Amniotic stem cell (primary cell): ENCODE data around the gene EIF4B.
A peak's percentile ranks its signal among the peaks of the same experiment; 100 is the strongest.

Source experiments
- DNase-seq: peaks from one replicate; lab custom pipeline; 2025; lab: John Stamatoyannopoulos, UW

The EIF4B gene

DNA sequence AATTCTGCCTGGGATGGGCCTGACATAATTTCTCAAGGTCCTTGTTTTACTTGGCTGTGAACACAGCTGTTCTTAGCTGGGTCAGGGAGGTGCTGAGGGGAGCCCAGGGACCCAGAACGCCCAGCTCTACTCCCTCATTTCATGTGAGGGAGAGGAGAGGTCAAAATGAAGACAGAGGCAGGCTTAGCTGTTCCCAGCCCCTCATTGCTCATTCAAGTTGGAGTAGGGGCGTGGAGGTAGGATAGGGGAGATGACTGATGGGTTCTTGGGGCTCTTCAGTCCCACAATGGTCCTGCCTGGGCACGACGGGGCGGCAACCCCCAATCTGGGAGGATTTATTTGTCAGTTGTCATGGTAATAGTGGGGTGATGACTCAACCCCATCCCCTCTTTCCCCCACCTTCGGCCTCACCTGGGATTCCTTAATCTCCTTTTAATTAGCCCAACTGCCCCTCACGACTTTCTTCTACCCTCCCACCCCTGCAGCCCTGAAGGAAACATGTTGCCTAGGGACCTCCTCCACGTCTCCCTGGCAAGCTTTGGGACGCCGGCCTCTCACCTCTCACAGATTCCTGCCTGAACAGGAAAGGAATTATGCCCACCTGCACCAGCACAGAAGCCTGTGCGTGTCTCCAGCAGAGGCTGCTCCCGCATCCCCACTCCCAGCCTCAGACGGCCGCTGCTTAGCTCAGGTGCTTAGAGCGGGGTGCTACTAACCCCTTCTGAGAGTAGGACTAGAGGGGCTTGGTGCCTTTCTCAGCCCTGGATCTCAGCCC is 62.7 kb downstream of the EIF4B start:
- DNase-seq: no peak

- no peak for DNase-seq
Observed at GRCh38 chr12:53069621-53070410, 63.6 kb downstream of the EIF4B start.

DNA sequence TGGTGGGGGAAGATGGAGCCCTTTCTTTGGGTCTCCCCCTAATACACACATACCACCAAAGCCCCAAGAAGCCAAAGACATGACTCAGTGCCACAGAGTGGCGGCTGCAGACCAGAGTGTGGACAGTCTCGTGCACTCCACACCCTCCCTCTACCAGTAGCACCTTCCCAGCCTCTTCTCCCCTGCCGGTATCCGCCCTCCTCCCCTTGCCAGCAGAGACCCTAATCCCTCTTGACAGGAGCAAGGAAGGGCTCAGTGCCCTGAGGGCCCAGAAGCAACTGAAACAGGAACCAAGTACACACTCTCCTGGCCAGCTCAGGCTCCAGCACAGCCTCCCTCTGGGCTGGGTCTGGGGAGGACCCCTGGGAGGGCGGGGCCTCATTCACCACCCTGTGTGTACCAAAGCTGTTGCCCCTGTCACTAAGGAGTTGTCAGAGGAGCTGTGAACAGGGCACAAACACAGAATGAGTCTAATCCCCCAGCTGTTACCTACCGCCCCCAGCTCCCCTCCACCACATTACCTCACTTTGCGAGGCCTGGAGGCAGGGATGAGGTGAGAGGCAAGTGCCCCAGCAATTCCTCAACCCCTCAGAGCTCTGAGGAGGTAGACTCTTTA is 64.7 kb downstream of the EIF4B start:
- DNase-seq: no peak

- DNase-seq: no peak
Observed at GRCh38 chr12:53071591-53072551, 65.6 kb downstream of the EIF4B start.

- no peak for DNase-seq
Observed at GRCh38 chr12:53073881-53074280, 67.6 kb downstream of the EIF4B start.

- no peak for DNase-seq
Observed at GRCh38 chr12:53074283-53074998, 68.2 kb downstream of the EIF4B start.

DNA sequence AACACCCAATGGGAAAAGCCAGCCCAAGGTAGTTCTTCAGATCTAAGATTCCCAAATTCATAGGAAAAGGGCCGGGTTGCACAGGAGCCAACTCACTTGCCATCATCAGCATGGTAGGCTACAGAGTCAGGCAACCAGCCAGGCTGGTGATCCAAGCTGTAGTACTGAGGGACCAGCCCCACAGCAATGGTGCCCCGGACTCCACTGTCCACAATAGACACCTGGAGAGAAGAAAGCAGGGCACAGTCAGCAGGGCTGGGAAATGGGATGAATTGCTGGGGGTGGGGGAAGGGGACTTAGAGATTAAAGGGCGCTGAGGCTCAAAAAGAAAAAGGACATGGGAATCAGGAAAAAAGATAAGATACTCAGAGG is 68.7 kb downstream of the EIF4B start:
- no peak for DNase-seq

DNA sequence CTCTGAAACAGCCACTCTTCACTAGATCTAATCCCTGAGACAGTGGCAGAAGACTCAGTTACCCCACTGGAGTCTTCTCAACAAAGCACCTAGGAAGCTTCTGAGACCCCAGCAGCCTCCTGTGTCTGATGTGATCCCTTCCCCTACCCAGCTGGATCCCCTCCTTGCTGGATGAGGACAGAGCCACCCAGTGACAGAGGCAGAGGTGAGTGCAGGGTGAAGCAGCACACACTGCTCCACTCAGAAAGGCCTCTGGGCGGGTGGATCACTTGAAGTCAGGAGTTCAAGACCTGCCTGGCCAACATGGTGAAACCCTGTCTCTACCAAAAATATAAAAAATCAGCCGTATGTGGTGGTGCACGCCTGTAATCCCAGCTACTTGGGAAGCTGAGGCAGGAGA is 70.2 kb downstream of the EIF4B start:
- no peak for DNase-seq

- no peak for DNase-seq
Observed at GRCh38 chr12:53077030-53077429, 70.8 kb downstream of the EIF4B start.

DNA sequence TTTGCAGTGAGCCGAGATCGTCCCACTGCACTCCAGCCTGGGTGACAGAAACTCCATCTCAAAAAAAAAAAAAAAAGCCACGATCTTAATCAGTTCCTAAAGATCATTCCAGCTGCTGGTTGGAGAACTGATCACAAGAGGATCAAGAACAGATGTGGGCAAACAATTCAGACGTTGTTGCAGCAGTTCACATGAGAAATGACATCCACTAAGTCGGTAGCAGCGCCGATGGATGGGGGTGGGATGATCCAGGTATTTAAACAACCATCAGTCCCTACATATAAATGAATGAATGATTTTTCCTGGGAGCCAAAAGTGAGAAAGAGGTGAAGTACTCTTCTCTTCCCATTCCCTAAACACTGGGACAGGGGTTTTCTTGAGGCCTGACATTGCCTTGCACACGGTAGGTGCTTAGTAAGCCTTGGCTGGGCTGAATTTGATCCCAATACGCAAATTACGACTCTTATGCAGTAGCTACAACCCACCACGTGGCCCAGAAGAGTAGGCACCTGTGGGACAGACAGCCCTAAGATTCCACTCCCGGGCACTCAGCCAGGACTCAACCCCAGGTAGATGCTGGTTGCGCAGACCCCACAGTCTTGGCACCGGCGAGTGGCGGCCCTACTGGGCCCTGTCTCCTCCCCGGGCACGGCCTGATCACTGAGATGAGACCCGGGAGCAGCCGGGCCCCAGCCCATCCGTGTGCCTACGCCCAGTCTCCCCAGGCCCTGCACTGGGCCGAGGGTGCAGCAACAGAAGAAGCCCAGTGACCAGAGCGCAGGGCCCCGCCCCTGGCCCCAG is 72.4 kb downstream of the EIF4B start:
- no peak for DNase-seq

DNA sequence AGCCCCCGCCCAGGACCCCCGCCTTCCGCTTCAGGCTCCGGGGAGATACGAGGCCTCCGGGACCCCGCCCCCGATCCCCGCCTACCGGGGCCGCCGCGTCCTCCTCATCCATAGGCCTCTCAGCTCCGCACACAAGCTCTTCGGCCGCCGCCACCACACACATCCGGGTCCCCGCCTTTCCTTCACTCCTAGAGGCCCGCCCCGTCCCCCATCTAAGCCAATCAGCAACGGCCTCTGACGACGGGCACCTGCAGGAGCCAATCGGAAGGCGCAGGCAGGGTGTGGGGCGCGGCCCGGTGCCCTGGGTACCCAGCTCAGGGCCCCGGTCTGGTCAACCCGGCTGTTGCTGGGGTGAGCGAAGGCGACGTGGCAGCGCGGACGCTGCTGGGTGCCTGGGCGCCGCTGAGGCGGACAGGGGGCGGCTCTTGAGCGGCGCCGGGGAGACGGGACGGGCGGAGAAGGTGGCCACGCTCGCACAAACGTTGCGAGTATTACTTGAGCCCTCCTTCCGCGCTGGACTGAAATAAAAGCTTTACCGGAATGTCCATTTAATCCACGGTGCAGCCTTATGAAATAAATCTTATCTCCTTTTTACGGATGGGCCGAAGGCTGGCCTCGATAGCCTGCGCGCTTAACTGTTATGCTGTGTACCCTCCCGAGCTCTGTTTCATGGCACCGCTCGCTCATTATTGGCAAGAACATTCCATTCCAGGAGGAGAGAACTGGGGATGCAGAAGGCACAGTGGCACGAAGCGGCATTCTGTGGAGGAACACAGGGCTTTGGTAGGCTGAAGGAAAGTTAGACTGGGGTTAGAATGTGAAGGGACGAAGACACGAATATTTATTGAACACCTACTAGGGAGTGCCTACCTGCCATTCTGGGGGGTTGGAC is 73.2 kb downstream of the EIF4B start, which contains the start of gene SPRYD3:
Gene SPRYD3, minus strand, starts transcription at position 165 of the 892 bp plus-strand sequence. Its CDS starts 57 bp downstream, at position 108.
- peak; percentile 96 for DNase-seq

DNA sequence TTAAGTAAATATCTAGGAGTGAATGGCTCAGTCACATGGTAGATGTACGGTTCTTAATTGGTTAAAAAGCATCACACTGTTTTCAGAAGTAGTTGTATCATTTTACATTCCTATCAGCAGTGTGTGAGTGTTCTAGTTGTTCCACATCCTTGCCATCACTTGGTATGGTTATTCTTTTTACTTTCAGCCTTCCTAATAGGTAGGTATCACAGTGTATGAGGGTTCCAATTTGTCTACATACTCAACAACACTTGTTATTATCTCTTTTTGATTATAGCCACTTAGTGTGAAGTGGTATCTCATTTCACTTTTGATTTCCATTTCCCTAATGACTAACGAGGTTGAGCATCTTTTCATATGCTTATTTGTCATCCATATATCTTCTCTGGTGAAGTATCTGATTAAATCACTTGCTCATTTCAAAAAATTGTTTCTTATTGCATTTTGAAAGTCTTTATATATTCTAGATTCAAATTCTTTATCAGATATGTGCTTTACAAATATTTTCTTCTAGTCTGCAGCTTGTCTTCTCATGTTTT is 76.5 kb downstream of the EIF4B start:
- DNase-seq: no peak

- no peak for DNase-seq
Observed at GRCh38 chr12:53086361-53086760, 80.1 kb downstream of the EIF4B start.

DNA sequence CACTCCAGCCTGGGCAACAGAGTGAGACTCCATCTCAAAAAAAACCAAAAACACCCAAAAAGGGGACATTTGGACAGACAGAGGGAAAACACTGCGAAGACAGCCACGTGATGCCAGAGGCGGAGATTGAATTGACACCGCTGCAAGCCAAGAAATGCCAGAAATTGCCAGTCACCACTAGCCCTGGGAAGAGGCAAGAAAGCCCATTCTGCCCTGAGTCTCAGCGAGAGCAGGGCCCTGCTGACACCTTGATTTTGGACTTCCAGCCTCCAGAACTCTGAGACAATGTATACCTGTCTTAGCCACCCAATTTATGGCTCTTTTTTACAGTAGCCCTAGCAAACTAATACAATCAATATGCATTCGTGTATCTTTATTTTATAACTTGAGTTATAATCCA is 83.8 kb downstream of the EIF4B start:
- no peak for DNase-seq

DNA sequence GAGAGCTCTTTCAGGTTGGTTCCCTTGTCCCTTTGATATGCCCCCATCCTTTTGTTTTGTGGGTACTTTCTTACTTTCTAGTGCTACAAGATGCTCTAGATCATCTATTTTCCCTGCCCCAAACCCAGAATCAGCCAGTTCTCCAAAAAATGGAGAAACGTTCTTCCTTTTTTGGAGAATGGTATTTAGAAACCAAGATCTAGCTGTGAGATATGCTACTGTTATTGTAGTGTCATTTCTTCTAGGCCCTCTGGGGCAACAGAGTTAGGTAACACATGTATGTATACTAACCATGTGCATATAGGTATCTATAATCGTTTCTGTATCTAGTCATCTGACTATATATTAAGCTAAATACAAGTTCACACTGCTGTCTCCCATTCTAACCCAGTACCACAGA is 84.3 kb downstream of the EIF4B start:
- no peak for DNase-seq

GRCh38 chr12:53091756-53092155 is 85.5 kb downstream of the EIF4B start:
- DNase-seq: no peak
